GM19324 (cell line): ENCODE data around the gene MDH1B.

ENCODE experiments used
- ATAC-seq: cut with Tn5 transposase; IDR thresholded peaks from one replicate; pipeline ENCODE4 v1.9.1; 2021; ENCODE audit warnings: mild to moderate bottlenecking, moderate library complexity; ENCODE audit not compliant: unreplicated experiment, low FRiP score

MDH1B gene

DNA sequence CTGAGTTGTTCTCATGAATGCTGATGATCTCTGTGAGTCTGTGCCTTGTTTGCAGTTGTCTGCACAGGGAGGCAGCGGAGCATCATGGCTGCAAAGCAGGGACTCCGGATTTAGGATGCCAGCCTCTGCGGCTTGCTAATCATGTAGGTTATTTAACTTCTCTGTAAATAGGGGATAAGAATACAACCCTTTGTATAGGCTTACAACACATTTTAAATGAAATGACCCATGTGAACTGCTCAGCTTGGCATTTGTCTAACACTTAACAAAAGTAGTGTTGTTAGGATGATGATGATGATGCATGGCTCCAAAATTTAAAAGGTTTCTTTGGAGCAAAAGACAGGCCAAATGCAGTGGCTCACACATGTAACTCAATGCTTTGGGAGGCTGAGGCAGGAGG, 66.3 kb downstream of the MDH1B start:
- ATAC-seq: no peak

DNA sequence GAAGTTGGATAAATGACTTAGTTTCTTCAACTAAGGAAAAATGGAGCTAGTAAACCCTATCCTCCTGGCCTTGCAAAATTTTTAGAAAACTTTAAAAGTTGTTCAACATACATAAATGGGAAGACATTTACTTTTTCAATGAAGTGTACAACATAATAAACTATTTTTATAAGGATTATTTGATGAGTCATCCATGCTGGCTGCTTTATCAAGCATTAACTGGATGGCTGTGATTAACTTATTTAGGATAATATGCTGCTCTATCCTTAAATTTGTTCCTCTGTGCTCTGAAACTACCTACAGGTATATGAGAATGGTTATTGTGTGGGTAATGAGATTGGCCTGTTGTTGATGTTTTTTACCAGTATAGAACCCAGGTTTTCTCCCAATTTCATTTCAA, 68.2 kb downstream of the MDH1B start:
- no peak for ATAC-seq

DNA sequence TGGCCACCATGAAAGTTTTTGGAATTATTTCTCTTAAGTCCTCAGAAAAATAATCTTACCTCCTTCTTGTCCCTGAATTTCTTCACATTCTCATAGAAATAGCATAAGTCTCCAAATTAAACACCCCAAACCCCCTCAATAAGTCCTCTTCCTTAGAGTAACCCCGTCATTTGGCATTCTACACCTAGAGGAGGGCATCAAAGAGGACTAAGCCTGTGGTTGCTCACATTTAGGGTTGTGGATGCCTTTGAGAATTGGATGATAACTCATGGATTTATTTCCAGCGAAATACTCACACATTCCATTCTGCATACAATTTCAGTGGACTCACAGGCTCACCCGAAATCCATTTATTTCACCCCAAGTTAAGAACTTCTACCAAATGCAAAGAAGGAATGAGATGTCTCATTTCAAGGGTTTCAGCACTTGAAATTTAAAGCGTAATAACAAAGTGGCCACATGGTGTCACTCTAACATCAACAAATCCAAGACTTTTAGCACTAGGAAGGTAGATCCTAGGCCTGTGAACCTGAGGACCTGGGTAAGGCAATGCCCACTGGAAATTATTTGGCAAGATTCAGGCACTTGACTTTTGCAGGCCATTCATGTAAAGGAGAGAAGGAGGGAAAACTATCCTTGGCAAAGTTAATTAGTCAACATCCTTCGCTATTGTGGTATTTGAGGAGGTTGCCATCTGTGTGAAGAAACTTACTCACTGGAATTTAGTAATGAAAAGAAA, 71.6 kb downstream of the MDH1B start:
- ATAC-seq: no peak

DNA sequence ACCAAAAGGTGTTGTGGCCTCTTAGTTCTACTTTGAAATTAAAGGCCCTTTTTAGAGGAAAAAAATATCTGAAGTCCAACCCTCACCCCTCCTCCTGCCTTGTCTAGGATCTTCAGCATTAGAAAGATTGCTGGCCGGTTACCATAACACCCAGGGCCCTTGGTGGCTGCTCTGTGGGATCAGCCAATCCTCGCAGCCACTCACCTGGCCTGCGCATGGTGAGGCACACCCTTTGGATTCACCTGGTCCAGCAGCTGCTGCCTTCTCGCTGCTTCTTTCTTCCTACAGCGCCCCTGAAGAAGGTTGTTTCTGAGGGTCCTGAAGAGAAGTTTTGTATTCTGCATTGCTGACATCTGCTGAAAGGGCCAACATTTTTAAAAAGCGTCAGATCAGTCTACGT, 72.2 kb downstream of the MDH1B start:
- ATAC-seq: no peak

DNA sequence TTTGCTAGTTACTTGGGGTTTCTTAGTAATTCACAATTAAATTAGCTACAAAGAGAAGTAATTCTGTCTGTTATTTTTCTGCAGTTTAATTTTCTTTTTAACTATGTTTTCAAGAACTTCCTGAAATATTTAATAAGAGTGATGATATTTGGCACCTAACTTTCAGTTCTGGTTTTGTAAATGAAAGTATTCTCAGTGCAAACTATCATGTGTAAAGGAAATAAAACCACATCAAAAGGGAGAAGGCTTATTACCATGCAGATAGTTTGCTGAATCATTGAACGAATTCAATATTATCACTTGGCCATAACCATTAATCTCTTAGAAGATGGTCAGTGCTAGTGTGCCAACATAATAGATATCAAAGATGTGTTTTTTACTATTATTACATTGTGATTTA, 76.1 kb downstream of the MDH1B start:
- ATAC-seq: no peak

DNA sequence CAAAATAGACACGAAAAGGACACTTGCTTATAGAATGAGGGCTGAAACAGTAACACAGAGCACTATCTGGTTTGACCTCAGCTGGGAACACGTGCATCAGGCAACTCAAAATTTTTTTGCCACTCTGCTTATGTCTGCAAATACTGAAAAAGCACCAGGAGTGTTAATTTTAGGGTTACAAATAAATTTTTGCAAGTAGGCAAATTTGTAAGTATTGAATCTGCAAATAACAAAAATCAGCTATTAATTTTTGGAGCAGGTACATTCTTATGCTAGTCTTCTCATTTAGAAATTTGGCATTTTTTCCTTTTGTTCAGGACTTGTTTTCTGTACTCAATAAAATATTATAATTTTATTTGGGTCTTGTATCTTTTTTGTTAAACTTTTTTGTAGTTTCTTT, 76.7 kb downstream of the MDH1B start:
- ATAC-seq: no peak
